GM21825 (cell line): ENCODE measurements around the gene RMND5A.

ENCODE experiments used
- ATAC-seq: cut with Tn5 transposase; IDR thresholded peaks from one replicate; pipeline ENCODE4 v1.9.1; 2021; ENCODE audit warnings: mild to moderate bottlenecking, moderate library complexity; ENCODE audit not compliant: unreplicated experiment

The RMND5A gene

DNA sequence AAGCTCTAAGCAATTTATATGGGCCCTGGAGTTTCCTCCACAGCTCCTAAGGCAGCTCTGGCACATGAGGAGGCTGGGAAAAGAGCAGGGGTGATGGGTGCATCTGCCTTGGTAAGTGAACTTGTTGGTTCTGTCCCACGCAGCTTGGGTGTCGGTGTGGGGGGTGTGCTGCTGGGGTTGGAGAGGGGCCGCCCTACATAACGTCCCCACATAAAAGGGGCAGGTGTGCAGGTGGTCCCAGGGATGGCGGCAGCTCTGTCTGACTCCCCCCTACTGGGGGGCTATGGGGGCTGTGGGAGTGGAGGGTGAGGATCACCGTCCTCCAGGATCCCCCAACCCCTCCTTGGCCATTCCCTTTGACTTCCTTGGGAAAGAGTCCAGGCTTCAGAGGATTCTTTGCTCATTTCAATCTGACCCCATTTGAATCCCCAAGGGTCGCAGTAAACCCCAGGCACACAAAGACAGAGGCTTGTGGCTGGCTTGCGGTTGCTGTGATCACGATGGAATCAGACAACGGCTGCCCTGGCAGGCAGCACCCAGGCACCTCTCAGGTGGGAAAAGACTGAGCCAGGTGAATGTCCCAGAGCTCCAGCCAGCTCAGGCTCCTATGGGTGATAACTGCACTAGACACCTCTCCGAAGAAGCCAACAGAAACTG lies 105.1 kb downstream of the RMND5A start:
- no peak for ATAC-seq

DNA sequence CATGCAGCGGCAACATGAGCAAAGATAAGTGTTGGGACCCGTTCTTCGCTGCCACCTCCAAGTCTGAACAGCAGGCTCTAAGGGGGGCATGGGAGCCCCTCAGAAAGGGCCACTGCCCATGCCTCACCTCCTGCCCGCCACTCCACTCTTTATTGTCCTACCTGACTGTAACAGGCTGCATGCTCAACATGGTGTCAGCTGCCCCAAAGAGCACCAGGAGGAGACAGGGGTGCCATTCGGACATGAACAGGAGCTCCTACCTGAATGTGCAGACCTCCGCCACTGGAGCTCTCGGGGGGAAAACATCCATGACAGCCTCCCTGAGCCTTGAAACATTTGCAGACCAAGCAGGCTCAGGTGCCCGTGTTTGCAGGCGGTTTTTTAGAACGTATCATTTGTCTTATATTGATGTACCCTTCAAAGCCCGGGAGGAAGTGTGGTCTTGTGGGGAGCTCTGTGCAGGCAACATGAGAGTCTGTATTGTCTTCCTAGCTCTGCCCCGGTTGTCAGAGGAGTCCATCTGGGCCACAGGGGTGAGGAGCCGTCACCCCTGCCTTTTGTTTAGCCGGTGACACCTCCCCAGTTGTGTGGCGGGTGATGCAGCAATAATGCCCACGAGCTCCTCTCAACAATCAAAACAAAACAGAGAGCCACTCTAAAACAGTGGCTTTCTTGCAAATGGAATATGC lies 105.7 kb downstream of the RMND5A start:
- ATAC-seq = no peak

DNA sequence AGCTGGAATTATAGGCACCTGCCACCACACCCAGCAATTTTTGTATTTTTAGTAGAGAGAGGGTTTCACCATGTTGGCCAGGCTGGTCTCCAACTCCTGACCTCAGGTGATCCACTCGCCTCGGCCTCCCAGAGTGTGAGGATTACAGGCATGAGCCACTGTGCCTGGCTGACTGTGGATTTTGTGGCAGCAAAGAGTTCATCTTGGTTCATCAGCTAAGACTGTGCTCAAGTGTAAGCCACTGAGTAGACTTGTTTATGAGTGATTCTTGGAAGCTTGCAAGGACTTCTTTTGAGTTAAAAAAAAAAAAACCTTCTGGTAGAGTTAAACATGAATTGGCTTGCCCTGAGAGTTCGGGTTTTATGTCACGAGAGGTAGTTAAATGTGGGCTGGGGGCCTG lies 106.9 kb downstream of the RMND5A start:
- no peak for ATAC-seq
